Endodermal cell (in vitro differentiated cells): ENCODE measurements around the gene SMURF1. TPM values are rescaled to one million over a fixed set of nuclear protein-coding genes. Genes with fewer than 3 reads are reported as not detected.

Experiments
- DNase-seq: peaks from one replicate; pipeline ENCODE4 v3.0.0-alpha.2; 2017
- H3K27ac ChIP-seq: 2 replicates; pipeline ENCODE4 v1.5.1; 2013; ENCODE audit warnings: mild to moderate bottlenecking, low read depth, low read length, moderate library complexity
- H3K27me3 ChIP-seq: 2 replicates; pipeline ENCODE4 v1.6.1; 2013; ENCODE audit warnings: mild to moderate bottlenecking, low read length, moderate library complexity; ENCODE audit not compliant: insufficient read depth, control insufficient read depth, poor library complexity, severe bottlenecking
- H3K36me3 ChIP-seq: 2 replicates; pipeline ENCODE4 v1.7.0; 2013; ENCODE audit warnings: mild to moderate bottlenecking, low read length, moderate library complexity; ENCODE audit not compliant: control insufficient read depth, insufficient read depth
- H3K4me1 ChIP-seq: one replicate; pipeline ENCODE4 v1.7.0; 2013; ENCODE audit warnings: low read length; ENCODE audit not compliant: control insufficient read depth, insufficient read depth
- H3K4me3 ChIP-seq: 2 replicates; pipeline ENCODE4 v1.5.1; 2013; ENCODE audit warnings: mild to moderate bottlenecking, low read length, moderate library complexity
- H3K9ac ChIP-seq: 2 replicates; pipeline ENCODE4 v1.6.1; 2013; ENCODE audit warnings: mild to moderate bottlenecking, low read length, moderate library complexity; ENCODE audit not compliant: poor library complexity, severe bottlenecking; ENCODE audit errors: extremely low read depth
- H3K9me3 ChIP-seq: 2 replicates; pipeline ENCODE4 v1.6.1; 2013; ENCODE audit warnings: mild to moderate bottlenecking, low read length, moderate library complexity; ENCODE audit not compliant: control insufficient read depth
- H3K27ac Mint-ChIP-seq: 2 replicates; pipeline ENCODE4 v1.8.0; 2020; ENCODE audit warnings: mixed read lengths
- H3K27me3 Mint-ChIP-seq: 2 replicates; pipeline ENCODE4 v1.8.0; 2021; ENCODE audit warnings: mild to moderate bottlenecking, mixed read lengths; ENCODE audit not compliant: insufficient read depth
- H3K36me3 Mint-ChIP-seq: 2 replicates; pipeline ENCODE4 v1.8.0; 2020; ENCODE audit warnings: low read depth, mixed read lengths
- H3K4me1 Mint-ChIP-seq: 2 replicates; pipeline ENCODE4 v1.8.0; 2020; ENCODE audit warnings: mixed read lengths
- H3K4me3 Mint-ChIP-seq: 2 replicates; pipeline ENCODE4 v1.8.0; 2020; ENCODE audit warnings: mild to moderate bottlenecking, moderate library complexity, mixed read lengths
- H3K9me3 Mint-ChIP-seq: 2 replicates; pipeline ENCODE4 v1.8.0; 2020; ENCODE audit warnings: mild to moderate bottlenecking, mixed read lengths
- WGBS, 2 experiments: methylation state at CpG; one replicate each; pipeline versions ENCODE4 v1.1.5 to v1.1.7; 2013; ENCODE audit warnings: missing lambda C conversion rate in 2 of 2, mixed read lengths in 1 of 2; ENCODE audit not compliant: insufficient coverage in 1 of 2, insufficient read length in 1 of 2; 5-methylcytosine and 5-hydroxymethylcytosine counted together
- total RNA-seq, 2 donors: library from RNA; stranded (reverse); fragmentation: NEBNext Ultra II Directional in 1 of 2; extraction: Animal tissue kit (Norgen Biotek cat#: 25700) in 1 of 2; gene quantifications; 2 replicates in 1 of 2; 3 replicates in 1 of 2; pipeline ENCODE4 v1.2.1, GENCODE V29; 2021
- TF ChIP-seq, protein P1 (sequence below): fragments of 200-600 bp; sonication (generic); conservative IDR thresholded peaks from 2 replicates; pipeline ENCODE4 v1.5.0; 2021; ENCODE audit warnings: antibody characterized with exemption, mild to moderate bottlenecking

The SMURF1 gene
- total RNA-seq, 2 donors from 2014 or later: 31.6 to 38.1 TPM

DNA sequence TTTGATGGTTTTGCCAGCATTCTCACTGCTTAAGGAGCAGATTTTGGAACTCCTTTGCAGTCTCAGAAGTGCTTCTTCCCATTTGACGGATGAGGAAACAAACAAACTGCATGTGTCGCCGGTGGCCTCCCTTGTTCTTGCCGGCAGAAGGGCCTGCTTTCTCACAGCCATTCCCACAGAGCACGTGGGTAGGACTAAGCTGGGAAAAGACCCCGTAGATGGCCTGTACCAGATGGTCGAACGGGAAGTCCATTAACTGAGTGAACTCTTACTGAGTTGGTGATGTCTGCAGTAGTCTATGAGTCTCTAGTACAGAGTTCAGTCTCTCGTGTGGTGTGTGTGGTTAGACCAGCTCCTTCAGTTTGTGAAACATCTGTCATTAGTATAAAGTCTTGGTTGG, 133.6 kb downstream of the SMURF1 start:
- Mint-ChIP-seq H3K4me3 (no peak overlapping the region), H3K4me1 (no peaks in the 10 kb centered on the region), H3K36me3 (peaks cover 84% of the 10 kb centered on the region), H3K9me3 (no peaks in the 10 kb centered on the region), H3K27ac (peak overlapping the region; percentile 37), H3K27me3 (no peaks in the 10 kb centered on the region)
- TF ChIP-seq, protein P1, sequence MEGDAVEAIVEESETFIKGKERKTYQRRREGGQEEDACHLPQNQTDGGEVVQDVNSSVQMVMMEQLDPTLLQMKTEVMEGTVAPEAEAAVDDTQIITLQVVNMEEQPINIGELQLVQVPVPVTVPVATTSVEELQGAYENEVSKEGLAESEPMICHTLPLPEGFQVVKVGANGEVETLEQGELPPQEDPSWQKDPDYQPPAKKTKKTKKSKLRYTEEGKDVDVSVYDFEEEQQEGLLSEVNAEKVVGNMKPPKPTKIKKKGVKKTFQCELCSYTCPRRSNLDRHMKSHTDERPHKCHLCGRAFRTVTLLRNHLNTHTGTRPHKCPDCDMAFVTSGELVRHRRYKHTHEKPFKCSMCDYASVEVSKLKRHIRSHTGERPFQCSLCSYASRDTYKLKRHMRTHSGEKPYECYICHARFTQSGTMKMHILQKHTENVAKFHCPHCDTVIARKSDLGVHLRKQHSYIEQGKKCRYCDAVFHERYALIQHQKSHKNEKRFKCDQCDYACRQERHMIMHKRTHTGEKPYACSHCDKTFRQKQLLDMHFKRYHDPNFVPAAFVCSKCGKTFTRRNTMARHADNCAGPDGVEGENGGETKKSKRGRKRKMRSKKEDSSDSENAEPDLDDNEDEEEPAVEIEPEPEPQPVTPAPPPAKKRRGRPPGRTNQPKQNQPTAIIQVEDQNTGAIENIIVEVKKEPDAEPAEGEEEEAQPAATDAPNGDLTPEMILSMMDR: no peak
- no peaks in the 10 kb centered on the region for H3K27me3 ChIP-seq
- no peak overlapping the region for H3K9ac ChIP-seq
- WGBS, 2 experiments: 93% methylated on average over 6 to 9 of the region's 9 CpGs
- no peak overlapping the region for H3K4me3 ChIP-seq
- H3K27ac ChIP-seq: no peak overlapping the region
- H3K4me1 ChIP-seq: no peaks in the 10 kb centered on the region
- peak; percentile 25 for DNase-seq
- H3K36me3 ChIP-seq: peaks cover 84% of the 10 kb centered on the region
- H3K9me3 ChIP-seq: no peaks in the 10 kb centered on the region

DNA sequence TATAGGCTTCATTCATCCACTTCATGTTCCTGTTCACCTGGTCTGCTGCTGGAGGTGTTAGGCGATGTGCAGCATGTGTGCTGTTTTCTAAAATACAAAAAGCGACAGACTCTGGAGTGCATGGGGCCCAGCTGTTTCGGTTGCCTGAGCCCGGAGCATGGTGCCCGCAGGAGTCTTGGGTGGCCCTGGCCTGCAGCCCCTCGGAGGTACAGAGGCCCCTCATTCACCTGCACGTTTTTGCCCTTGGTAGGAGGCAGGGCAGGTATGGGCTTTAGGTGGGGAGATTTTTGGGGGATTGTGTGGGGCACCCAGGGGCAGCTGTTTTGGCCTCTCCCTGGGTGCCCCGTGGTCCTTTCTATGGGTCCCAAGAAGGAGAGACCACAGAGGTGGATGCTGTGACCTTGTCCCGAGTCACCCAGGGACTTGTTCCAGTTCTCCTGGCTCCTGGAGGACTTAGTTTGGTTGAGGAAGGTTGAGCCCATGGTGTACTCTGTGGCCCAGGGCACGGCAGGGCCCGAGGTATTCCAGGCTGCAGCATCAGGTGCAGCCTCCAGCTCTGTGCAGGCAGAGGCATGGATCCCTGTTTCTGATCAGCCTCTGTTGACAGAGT, 134.9 kb downstream of the SMURF1 start:
- H3K36me3 ChIP-seq: peaks cover 84% of the 10 kb centered on the region
- no peak overlapping the region for H3K4me3 ChIP-seq
- no peaks in the 10 kb centered on the region for H3K9me3 ChIP-seq
- no peaks in the 10 kb centered on the region for H3K27me3 Mint-ChIP-seq
- no peak overlapping the region for H3K9ac ChIP-seq
- WGBS, 2 experiments: 93 to 100% methylated on average over 4 to 11 of the region's 11 CpGs
- no peaks in the 10 kb centered on the region for H3K4me1 ChIP-seq
- no peak overlapping the region for H3K27ac ChIP-seq
- no peak overlapping the region for H3K4me3 Mint-ChIP-seq
- H3K4me1 Mint-ChIP-seq: no peaks in the 10 kb centered on the region
- H3K9me3 Mint-ChIP-seq: no peaks in the 10 kb centered on the region
- peak; percentile 24 for DNase-seq
- H3K27me3 ChIP-seq: no peaks in the 10 kb centered on the region
- H3K27ac Mint-ChIP-seq: peak overlapping the region; percentile 26
- H3K36me3 Mint-ChIP-seq: peaks cover 85% of the 10 kb centered on the region
- TF ChIP-seq, protein P1: no peak

DNA sequence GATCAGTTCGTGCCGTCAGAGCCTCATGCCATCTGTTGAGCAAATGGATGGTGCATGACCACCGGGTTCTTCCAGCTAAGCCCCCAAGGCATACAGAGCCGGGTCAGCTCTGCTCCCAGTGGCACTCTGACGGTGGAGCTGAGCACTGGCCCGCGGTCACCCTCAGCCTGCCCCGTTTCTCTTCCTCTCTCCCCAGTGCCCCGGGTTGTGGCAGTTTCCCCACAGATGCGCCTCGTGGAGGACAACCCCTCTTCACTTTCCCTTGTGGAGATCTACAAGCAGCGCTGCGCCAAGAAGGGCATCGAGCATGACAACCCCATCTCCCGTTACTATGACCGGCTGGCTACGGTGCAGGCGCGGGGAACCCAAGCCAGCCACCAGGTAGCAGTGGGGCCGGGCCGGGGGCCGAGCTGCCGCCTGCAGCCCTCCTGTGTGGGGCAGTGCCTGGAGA, 135.7 kb downstream of the SMURF1 start:
- Histone ChIP-seq H3K27ac (no peak overlapping the region), H3K9me3 (no peaks in the 10 kb centered on the region), H3K4me1 (no peaks in the 10 kb centered on the region), H3K27me3 (no peaks in the 10 kb centered on the region), H3K9ac (no peak overlapping the region), H3K4me3 (no peak overlapping the region), H3K36me3 (peaks cover 79% of the 10 kb centered on the region)
- TF ChIP-seq, protein P1: no peak
- H3K27me3 Mint-ChIP-seq: no peaks in the 10 kb centered on the region
- no peaks in the 10 kb centered on the region for H3K4me1 Mint-ChIP-seq
- H3K36me3 Mint-ChIP-seq: peaks cover 80% of the 10 kb centered on the region
- H3K27ac Mint-ChIP-seq: no peak overlapping the region
- H3K9me3 Mint-ChIP-seq: no peaks in the 10 kb centered on the region
- peak; percentile 38 for DNase-seq
- no peak overlapping the region for H3K4me3 Mint-ChIP-seq
- 95 to 99% methylated on average over 16 to 23 of the region's 23 CpGs for WGBS, 2 experiments
